HepG2 (cell line): ENCODE data around the gene MCRIP2. TPM values are rescaled to one million over a fixed set of nuclear protein-coding genes. Genes with fewer than 3 reads are reported as not detected.
A peak's percentile ranks its signal among the peaks of the same experiment; 100 is the strongest.

Source experiments
- AGO2 ChIP-seq: fragments of 200-400 bp; formaldehyde crosslinking; optimal IDR thresholded peaks from 2 replicates; pipeline ENCODE3; 2017; ENCODE audit warnings: mild to moderate bottlenecking, low read depth, low read length, moderate library complexity
- ATF7-NPFF ChIP-seq: sonication (generic); formaldehyde crosslinking; IDR thresholded peaks from 2 replicates; pipeline ENCODE4 v1.8.1; 2023; ENCODE audit warnings: mild to moderate bottlenecking, low read depth, missing genetic modification reagents, moderate library complexity
- BORCS8-MEF2B ChIP-seq: sonication (generic); formaldehyde crosslinking; IDR thresholded peaks from 2 replicates; pipeline ENCODE4 v1.8.0; 2022; ENCODE audit warnings: mild to moderate bottlenecking, missing genetic modification reagents
- ELF1 ChIP-seq: sonication (generic); formaldehyde crosslinking; IDR thresholded peaks from 2 replicates; pipeline ENCODE4 v1.4.0; 2020; ENCODE audit warnings: missing genetic modification reagents
- ETV6 ChIP-seq: sonication (generic); formaldehyde crosslinking; conservative IDR thresholded peaks from 2 replicates; pipeline ENCODE4 v1.4.0; 2020; ENCODE audit warnings: missing genetic modification reagents
- ISX ChIP-seq: sonication (generic); formaldehyde crosslinking; conservative IDR thresholded peaks from 2 replicates; pipeline ENCODE4 v1.5.0; 2020; ENCODE audit warnings: missing genetic modification reagents
- MTF1 ChIP-seq: sonication (generic); formaldehyde crosslinking; IDR thresholded peaks from 2 replicates; pipeline ENCODE4 v1.5.0; 2020; ENCODE audit warnings: missing genetic modification reagents
- NONO ChIP-seq, 2 experiments: fragments of 450-650 bp in 1 of 2; sonication (generic) in 1 of 2; formaldehyde crosslinking in 1 of 2; IDR thresholded peaks in 1 of 2; conservative IDR thresholded peaks in 1 of 2; 2 replicates each; pipeline versions ENCODE4 v1.6.1 to v1.8.0; 2017 to 2022; ENCODE audit warnings: mild to moderate bottlenecking in 1 of 2, missing genetic modification reagents in 1 of 2, moderate library complexity in 1 of 2
- REL ChIP-seq: sonication (generic); formaldehyde crosslinking; conservative IDR thresholded peaks from 2 replicates; pipeline ENCODE4 v1.8.0; 2022; ENCODE audit warnings: mild to moderate bottlenecking, missing genetic modification reagents, moderate library complexity
- TRIM24 ChIP-seq: sonication (generic); formaldehyde crosslinking; IDR thresholded peaks from 2 replicates; pipeline ENCODE4 v1.8.0; 2022; ENCODE audit warnings: mild to moderate bottlenecking, missing genetic modification reagents
- ZNF234 ChIP-seq: sonication (generic); formaldehyde crosslinking; conservative IDR thresholded peaks from 2 replicates; pipeline ENCODE4 v1.5.1; 2020; ENCODE audit warnings: mild to moderate bottlenecking, missing genetic modification reagents
- ZNF451 ChIP-seq: sonication (generic); formaldehyde crosslinking; IDR thresholded peaks from 2 replicates; pipeline ENCODE4 v1.5.0; 2020; ENCODE audit warnings: mild to moderate bottlenecking, missing genetic modification reagents
- ZSCAN20 ChIP-seq: sonication (generic); formaldehyde crosslinking; IDR thresholded peaks from 2 replicates; pipeline ENCODE4 v1.4.0; 2020; ENCODE audit warnings: missing genetic modification reagents, mild to moderate bottlenecking, borderline replicate concordance
- polyA plus RNA-seq, 8 experiments: library from polyadenylated mRNA; depleted of rRNA in 3 of 8; stranded (reverse) in 7 of 8; unstranded in 1 of 8; fragments of >200 nt; fragmentation: Illumina TruSeq in 4 of 8; extraction: Trizol in 4 of 8; gene quantifications; 2 replicates each; pipeline versions ENCODE4 v1.2.1 to v1.2.3, GENCODE V29; 2011 to 2016; ENCODE audit warnings: low read depth in 4 of 8, missing spikeins in 1 of 8, mixed read lengths in 1 of 8; ENCODE audit not compliant: insufficient read depth in 1 of 8
- total RNA-seq, 5 experiments: library from RNA; depleted of rRNA; stranded (reverse); fragments of >200 nt; fragmentation: Illumina TruSeq; extraction: Trizol; gene quantifications; 2 replicates each; pipeline ENCODE4 v1.2.3, GENCODE V29; 2016; ENCODE audit warnings: low read depth in 1 of 5
- TF ChIP-seq, protein P1 (sequence below): sonication (generic); formaldehyde crosslinking; conservative IDR thresholded peaks from 2 replicates; pipeline ENCODE4 v1.8.0; 2022; ENCODE audit warnings: missing genetic modification reagents
- TF ChIP-seq, protein P2 (sequence below): sonication (generic); formaldehyde crosslinking; IDR thresholded peaks from 2 replicates; pipeline ENCODE4 v1.8.0; 2022; ENCODE audit warnings: missing genetic modification reagents, low read depth, mild to moderate bottlenecking, borderline replicate concordance
- TF ChIP-seq, protein P3 (sequence below): sonication (generic); formaldehyde crosslinking; conservative IDR thresholded peaks from 2 replicates; pipeline ENCODE4 v1.8.1; 2023; ENCODE audit warnings: missing genetic modification reagents
- TF ChIP-seq, protein P4 (sequence below): sonication (generic); formaldehyde crosslinking; IDR thresholded peaks from 2 replicates; pipeline ENCODE4 v1.4.0; 2020; ENCODE audit warnings: missing genetic modification reagents
- TF ChIP-seq, protein P5 (sequence below): sonication (generic); formaldehyde crosslinking; IDR thresholded peaks from 2 replicates; pipeline ENCODE4 v1.5.1; 2020; ENCODE audit warnings: mild to moderate bottlenecking, missing genetic modification reagents

MCRIP2 gene
- total and polyA plus RNA-seq, 2 of the 13 experiments (the other 11 are each of a cell fraction or from before 2014, with no cell fraction given): 39.6 to 76.7 TPM

DNA sequence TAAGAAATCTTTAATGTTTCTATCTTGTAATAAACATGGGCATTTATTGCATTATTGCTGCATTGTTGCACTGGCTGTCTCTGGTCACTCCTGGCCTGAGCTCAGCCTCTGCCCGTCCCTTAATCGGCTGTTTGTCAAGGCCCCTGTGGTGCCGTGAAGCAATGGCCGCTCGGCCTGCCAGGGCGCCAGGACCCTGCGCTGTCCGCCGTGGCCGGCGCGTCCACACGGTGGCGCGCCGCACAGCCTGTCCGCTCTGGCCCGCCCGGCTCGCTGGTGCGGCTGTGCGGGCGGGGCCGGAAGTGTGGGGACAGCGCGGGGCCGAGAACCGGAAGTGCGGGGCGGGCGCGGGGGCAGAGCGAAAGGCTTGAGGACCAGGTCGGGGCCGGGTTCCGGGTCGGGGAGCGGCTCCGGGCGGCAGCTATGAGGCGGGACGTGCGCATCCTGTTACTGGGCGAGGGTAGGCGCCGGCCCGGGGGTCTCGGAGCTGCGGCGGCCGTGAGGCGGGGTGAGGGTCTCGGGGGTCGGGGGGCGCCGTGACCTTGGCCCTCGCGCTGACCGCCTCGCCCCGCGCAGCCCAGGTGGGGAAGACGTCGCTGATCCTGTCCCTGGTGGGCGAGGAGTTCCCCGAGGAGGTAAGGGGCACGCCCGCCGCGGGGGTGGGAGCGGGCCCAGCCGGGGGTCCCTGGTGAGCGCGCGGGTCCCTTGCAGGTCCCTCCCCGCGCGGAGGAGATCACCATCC, 26.3 kb downstream of the MCRIP2 start, which contains the start of gene RHOT2 (continued):
- TF ChIP-seq, protein P1, sequence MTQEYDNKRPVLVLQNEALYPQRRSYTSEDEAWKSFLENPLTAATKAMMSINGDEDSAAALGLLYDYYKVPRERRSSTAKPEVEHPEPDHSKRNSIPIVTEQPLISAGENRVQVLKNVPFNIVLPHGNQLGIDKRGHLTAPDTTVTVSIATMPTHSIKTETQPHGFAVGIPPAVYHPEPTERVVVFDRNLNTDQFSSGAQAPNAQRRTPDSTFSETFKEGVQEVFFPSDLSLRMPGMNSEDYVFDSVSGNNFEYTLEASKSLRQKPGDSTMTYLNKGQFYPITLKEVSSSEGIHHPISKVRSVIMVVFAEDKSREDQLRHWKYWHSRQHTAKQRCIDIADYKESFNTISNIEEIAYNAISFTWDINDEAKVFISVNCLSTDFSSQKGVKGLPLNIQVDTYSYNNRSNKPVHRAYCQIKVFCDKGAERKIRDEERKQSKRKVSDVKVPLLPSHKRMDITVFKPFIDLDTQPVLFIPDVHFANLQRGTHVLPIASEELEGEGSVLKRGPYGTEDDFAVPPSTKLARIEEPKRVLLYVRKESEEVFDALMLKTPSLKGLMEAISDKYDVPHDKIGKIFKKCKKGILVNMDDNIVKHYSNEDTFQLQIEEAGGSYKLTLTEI (CRISPR knock-in tag): no peak
- peak; percentile 63 for TF ChIP-seq BORCS8-MEF2B
- TF ChIP-seq, protein P2, sequence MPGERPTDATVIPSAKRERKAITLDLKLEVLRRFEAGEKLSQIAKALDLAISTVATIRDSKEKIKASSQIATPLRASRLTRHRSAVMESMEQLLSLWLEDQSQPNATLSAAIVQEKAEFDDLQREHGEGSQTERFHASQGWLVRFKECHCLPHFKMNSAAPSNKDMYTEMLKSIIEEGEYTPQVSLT: no peak; the same call in 1 of the 2 replicates
- peak; percentile 77; the same call in 1 of the 2 replicates for TF ChIP-seq ZNF234 (CRISPR knock-in tag)
- TF ChIP-seq AGO2: peak; percentile 39
- peak; percentile 83; the same call in 1 of the 2 replicates for TF ChIP-seq ZSCAN20 (CRISPR knock-in tag)
- TF ChIP-seq REL (CRISPR knock-in tag): 0 out of 2 replicates have a peak, but pooled peaks have one; percentile 6
- peak; percentile 81 for TF ChIP-seq ETV6
- peak; percentile 75 for TF ChIP-seq ELF1 (CRISPR knock-in tag)
- TF ChIP-seq ZNF451 (CRISPR knock-in tag): peak; percentile 78; the same call in 1 of the 2 replicates
- TF ChIP-seq MTF1 (CRISPR knock-in tag): 0 out of 2 replicates have a peak, but pooled peaks have one; percentile 80
- TF ChIP-seq, protein P3, sequence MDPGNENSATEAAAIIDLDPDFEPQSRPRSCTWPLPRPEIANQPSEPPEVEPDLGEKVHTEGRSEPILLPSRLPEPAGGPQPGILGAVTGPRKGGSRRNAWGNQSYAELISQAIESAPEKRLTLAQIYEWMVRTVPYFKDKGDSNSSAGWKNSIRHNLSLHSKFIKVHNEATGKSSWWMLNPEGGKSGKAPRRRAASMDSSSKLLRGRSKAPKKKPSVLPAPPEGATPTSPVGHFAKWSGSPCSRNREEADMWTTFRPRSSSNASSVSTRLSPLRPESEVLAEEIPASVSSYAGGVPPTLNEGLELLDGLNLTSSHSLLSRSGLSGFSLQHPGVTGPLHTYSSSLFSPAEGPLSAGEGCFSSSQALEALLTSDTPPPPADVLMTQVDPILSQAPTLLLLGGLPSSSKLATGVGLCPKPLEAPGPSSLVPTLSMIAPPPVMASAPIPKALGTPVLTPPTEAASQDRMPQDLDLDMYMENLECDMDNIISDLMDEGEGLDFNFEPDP (CRISPR knock-in tag): no peak
- TF ChIP-seq, protein P4, sequence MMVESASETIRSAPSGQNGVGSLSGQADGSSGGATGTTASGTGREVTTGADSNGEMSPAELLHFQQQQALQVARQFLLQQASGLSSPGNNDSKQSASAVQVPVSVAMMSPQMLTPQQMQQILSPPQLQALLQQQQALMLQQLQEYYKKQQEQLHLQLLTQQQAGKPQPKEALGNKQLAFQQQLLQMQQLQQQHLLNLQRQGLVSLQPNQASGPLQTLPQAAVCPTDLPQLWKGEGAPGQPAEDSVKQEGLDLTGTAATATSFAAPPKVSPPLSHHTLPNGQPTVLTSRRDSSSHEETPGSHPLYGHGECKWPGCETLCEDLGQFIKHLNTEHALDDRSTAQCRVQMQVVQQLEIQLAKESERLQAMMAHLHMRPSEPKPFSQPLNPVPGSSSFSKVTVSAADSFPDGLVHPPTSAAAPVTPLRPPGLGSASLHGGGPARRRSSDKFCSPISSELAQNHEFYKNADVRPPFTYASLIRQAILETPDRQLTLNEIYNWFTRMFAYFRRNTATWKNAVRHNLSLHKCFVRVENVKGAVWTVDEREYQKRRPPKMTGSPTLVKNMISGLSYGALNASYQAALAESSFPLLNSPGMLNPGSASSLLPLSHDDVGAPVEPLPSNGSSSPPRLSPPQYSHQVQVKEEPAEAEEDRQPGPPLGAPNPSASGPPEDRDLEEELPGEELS: 0 out of 2 replicates have a peak, but pooled peaks have one; percentile 31
- no peak; the same call in none of the 2 replicates for TF ChIP-seq ISX (CRISPR knock-in tag)
- TF ChIP-seq TRIM24: 0 out of 2 replicates have a peak, but pooled peaks have one; percentile 21
- peak; percentile 86; the same call in 1 of the 2 replicates for TF ChIP-seq ATF7-NPFF
- TF ChIP-seq NONO (IDR thresholded peaks at IDR 0.05): no peak
- TF ChIP-seq NONO (CRISPR knock-in tag; conservative IDR thresholded peaks at IDR 0.05): peak; percentile 99
- TF ChIP-seq, protein P5, sequence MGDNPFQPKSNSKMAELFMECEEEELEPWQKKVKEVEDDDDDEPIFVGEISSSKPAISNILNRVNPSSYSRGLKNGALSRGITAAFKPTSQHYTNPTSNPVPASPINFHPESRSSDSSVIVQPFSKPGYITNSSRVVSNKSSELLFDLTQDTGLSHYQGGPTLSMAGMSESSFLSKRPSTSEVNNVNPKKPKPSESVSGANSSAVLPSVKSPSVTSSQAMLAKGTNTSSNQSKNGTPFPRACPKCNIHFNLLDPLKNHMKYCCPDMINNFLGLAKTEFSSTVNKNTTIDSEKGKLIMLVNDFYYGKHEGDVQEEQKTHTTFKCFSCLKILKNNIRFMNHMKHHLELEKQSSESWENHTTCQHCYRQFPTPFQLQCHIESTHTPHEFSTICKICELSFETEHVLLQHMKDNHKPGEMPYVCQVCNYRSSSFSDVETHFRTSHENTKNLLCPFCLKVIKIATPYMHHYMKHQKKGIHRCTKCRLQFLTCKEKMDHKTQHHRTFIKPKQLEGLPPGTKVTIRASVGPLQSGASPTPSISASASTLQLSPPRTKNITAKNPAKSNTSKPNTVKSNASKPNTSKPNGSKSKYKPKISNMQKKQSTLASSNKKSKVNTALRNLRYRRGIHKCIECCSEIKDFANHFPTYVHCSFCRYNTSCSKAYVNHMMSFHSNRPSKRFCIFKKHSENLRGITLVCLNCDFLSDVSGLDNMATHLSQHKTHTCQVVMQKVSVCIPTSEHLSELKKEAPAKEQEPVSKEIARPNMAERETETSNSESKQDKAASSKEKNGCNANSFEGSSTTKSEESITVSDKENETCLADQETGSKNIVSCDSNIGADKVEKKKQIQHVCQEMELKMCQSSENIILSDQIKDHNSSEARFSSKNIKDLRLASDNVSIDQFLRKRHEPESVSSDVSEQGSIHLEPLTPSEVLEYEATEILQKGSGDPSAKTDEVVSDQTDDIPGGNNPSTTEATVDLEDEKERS (CRISPR knock-in tag): no peak
